ENCODE results near the gene ASB1. TPM values are rescaled to one million over a fixed set of nuclear protein-coding genes. Genes with fewer than 3 reads are reported as not detected.

ASB1 gene
- total and polyA plus RNA-seq, 2 of the 13 experiments (the other 11 are each of a cell fraction or from before 2014, with no cell fraction given), result 48.6 to 49.2 TPM

- TF ChIP-seq ZNF782 (CRISPR knock-in tag; IDR thresholded peaks at IDR 0.05; ENCODE audit: borderline replicate concordance), result no peak
- TF ChIP-seq SMYD3 (CRISPR knock-in tag; IDR thresholded peaks at IDR 0.05), result no peak
- TF ChIP-seq ZBTB1 (CRISPR knock-in tag; IDR thresholded peaks at IDR 0.05; ENCODE audit: borderline replicate concordance), result no peak
- TF ChIP-seq ZFP36L2 (CRISPR knock-in tag; IDR thresholded peaks at IDR 0.05), result no peak
- TF ChIP-seq TRIM22 (IDR thresholded peaks at IDR 0.05), result no peak
- no peak for TF ChIP-seq ZNF430 (CRISPR knock-in tag; IDR thresholded peaks at IDR 0.05)
- TF ChIP-seq UBTF (CRISPR knock-in tag; IDR thresholded peaks at IDR 0.05), result 0 out of 2 replicates have a peak, but pooled peaks have one; percentile 15
- no peak for TF ChIP-seq TIGD3 (CRISPR knock-in tag; IDR thresholded peaks at IDR 0.05; ENCODE audit: borderline replicate concordance)
- no peak for TF ChIP-seq LBX2 (CRISPR knock-in tag; IDR thresholded peaks at IDR 0.05; ENCODE audit: borderline replicate concordance)
- peak; percentile 10; the same call in 1 of the 2 replicates for TF ChIP-seq GFI1 (CRISPR knock-in tag; IDR thresholded peaks at IDR 0.05; ENCODE audit: borderline replicate concordance)
- no peak for TF ChIP-seq ZNF879 (CRISPR knock-in tag; IDR thresholded peaks at IDR 0.05)
- TF ChIP-seq THAP9 (CRISPR knock-in tag; IDR thresholded peaks at IDR 0.05; ENCODE audit: borderline replicate concordance), result no peak
- TF ChIP-seq CTCF (CRISPR knock-in tag; IDR thresholded peaks at IDR 0.05), result peak; percentile 22; the same call in 1 of the 2 replicates
- TF ChIP-seq ZFP62 (CRISPR knock-in tag; IDR thresholded peaks at IDR 0.05), result no peak
Observed at GRCh38 chr2:238433300-238433915, 6.7 kb downstream of the ASB1 start (continued).

Data from HepG2 (cell line).